ENCODE results near the gene GLP2R. TPM values are rescaled to one million over a fixed set of nuclear protein-coding genes. Genes with fewer than 3 reads are reported as not detected.

The GLP2R gene
- total RNA-seq, 6 experiments from 2014 or later = not detected

- Mint-ChIP-seq H3K4me3 (no peak overlapping the region), H3K27me3 (ENCODE audit: insufficient read depth) (peaks cover 2% of the 10 kb centered on the region; the same call in 1 of the 2 replicates), H3K27ac (no peak overlapping the region), H3K4me1 (ENCODE audit: low read depth) (no peaks in the 10 kb centered on the region), H3K36me3 (ENCODE audit: low read depth) (peaks cover 10% of the 10 kb centered on the region), H3K9me3 (peaks cover 19% of the 10 kb centered on the region)
- no peak for DNase-seq
- TF ChIP-seq CTCF (IDR thresholded peaks at IDR 0.05) = no peak
These were observed 61.8 kb downstream of the GLP2R start for GRCh38 chr17:9887508-9887907.

- peaks cover 13% of the 10 kb centered on the region for H3K9me3 Mint-ChIP-seq
- H3K36me3 Mint-ChIP-seq (ENCODE audit: low read depth) = no peaks in the 10 kb centered on the region; the same call in 1 of the 2 replicates
- no peak overlapping the region for H3K4me3 Mint-ChIP-seq
- peak; percentile 81 for TF ChIP-seq CTCF (IDR thresholded peaks at IDR 0.05)
- DNase-seq = peak; percentile 10
- H3K4me1 Mint-ChIP-seq (ENCODE audit: low read depth) = peaks cover 21% of the 10 kb centered on the region; the same call in 1 of the 2 replicates
- no peak overlapping the region for H3K27ac Mint-ChIP-seq
- peaks cover 11% of the 10 kb centered on the region for H3K27me3 Mint-ChIP-seq (ENCODE audit: insufficient read depth)
These were observed 64.4 kb downstream of the GLP2R start for GRCh38 chr17:9890124-9890523.

- TF ChIP-seq CTCF (IDR thresholded peaks at IDR 0.05) = no peak
- Mint-ChIP-seq H3K4me3 (no peak overlapping the region; the same call in 1 of the 2 replicates), H3K27ac (peak overlapping the region; percentile 6; the same call in 1 of the 2 replicates)
These were observed 67.8 kb downstream of the GLP2R start for GRCh38 chr17:9893411-9894012.

GRCh38 chr17:9894231-9894630, 68.5 kb downstream of the GLP2R start:
- Mint-ChIP-seq H3K27me3 (ENCODE audit: insufficient read depth) (peaks cover 17% of the 10 kb centered on the region), H3K36me3 (ENCODE audit: low read depth) (no peaks in the 10 kb centered on the region; the same call in 1 of the 2 replicates), H3K27ac (no peak overlapping the region; the same call in 1 of the 2 replicates), H3K4me1 (ENCODE audit: low read depth) (peaks cover 21% of the 10 kb centered on the region; the same call in 1 of the 2 replicates), H3K4me3 (no peak overlapping the region; the same call in 1 of the 2 replicates), H3K9me3 (peaks cover 13% of the 10 kb centered on the region)
- no peak for TF ChIP-seq CTCF (IDR thresholded peaks at IDR 0.05)
- DNase-seq = no peak

More at GRCh38 chr17:9893411-9894012, 67.8 kb downstream of the GLP2R start:
- peaks cover 18% of the 10 kb centered on the region for H3K27me3 Mint-ChIP-seq (ENCODE audit: insufficient read depth)
- DNase-seq = peak; percentile 81
- H3K9me3 Mint-ChIP-seq = peaks cover 13% of the 10 kb centered on the region
- peaks cover 21% of the 10 kb centered on the region; the same call in 1 of the 2 replicates for H3K4me1 Mint-ChIP-seq (ENCODE audit: low read depth)
- H3K36me3 Mint-ChIP-seq (ENCODE audit: low read depth) = no peaks in the 10 kb centered on the region; the same call in 1 of the 2 replicates

- no peak for DNase-seq
- Mint-ChIP-seq H3K27me3 (ENCODE audit: insufficient read depth) (peaks cover 18% of the 10 kb centered on the region), H3K4me1 (ENCODE audit: low read depth) (peaks cover 34% of the 10 kb centered on the region; the same call in 1 of the 2 replicates), H3K36me3 (ENCODE audit: low read depth) (no peaks in the 10 kb centered on the region), H3K9me3 (peaks cover 6% of the 10 kb centered on the region), H3K4me3 (no peak overlapping the region), H3K27ac (no peak overlapping the region)
- no peak for TF ChIP-seq CTCF (IDR thresholded peaks at IDR 0.05)
These were observed 70.2 kb downstream of the GLP2R start for GRCh38 chr17:9895923-9896322.
